Esophagus (tissue), 2 donors: Measurements from ENCODE around the gene NAV1. TPM values are rescaled to one million over a fixed set of nuclear protein-coding genes. Genes with fewer than 3 reads are reported as not detected.
"Not testable (repeated sequence)": the region's sequence is repeated elsewhere in the genome, so short reads cannot be mapped to it uniquely, and the experiment has no call there.

Experiments used
- H3K27ac ChIP-seq, 2 donors: one replicate each; pipeline ENCODE4 v1.5.1; 2013; ENCODE audit warnings: low read depth in 2 of 2, mild to moderate bottlenecking in 2 of 2, inconsistent platforms in 1 of 2, low read length in 1 of 2, moderate library complexity in 1 of 2
- H3K27me3 ChIP-seq, 2 donors: one replicate each; pipeline ENCODE4 v1.6.1; 2013; ENCODE audit warnings: low read length in 2 of 2, control low read depth in 1 of 2, mild to moderate bottlenecking in 1 of 2; ENCODE audit not compliant: insufficient read depth in 2 of 2, control insufficient read depth in 1 of 2
- H3K36me3 ChIP-seq, 2 donors: one replicate each; pipeline ENCODE4 v1.6.1; 2013; ENCODE audit warnings: low read length in 1 of 2; ENCODE audit not compliant: control insufficient read depth in 2 of 2, insufficient read depth in 2 of 2
- H3K4me1 ChIP-seq, 2 donors: one replicate each; pipeline ENCODE4 v1.6.1; 2013; ENCODE audit warnings: low read length in 1 of 2; ENCODE audit not compliant: control insufficient read depth in 2 of 2, insufficient read depth in 2 of 2
- H3K4me3 ChIP-seq, 2 donors: one replicate each; pipeline ENCODE4 v1.5.1; 2013; ENCODE audit warnings: low read length in 2 of 2, mild to moderate bottlenecking in 2 of 2, low read depth in 1 of 2, moderate library complexity in 1 of 2
- H3K9me3 ChIP-seq, 2 donors: one replicate each; pipeline ENCODE4 v1.6.1; 2013; ENCODE audit warnings: mild to moderate bottlenecking in 2 of 2, low read depth in 1 of 2, low read length in 1 of 2, moderate library complexity in 1 of 2; ENCODE audit not compliant: control insufficient read depth in 2 of 2, insufficient read depth in 1 of 2
- WGBS, 2 donors: extraction: QIAGEN DNeasy Blood & Tissue Kit; methylation state at CpG; one replicate each; pipeline ENCODE4 v1.1.7; 2013; 5-methylcytosine and 5-hydroxymethylcytosine counted together
- polyA plus RNA-seq, 2 donors: library from polyadenylated mRNA; stranded (reverse); fragments of 200-250 nt; gene quantifications; one replicate each; pipeline ENCODE4 v1.2.3, GENCODE V29; 2013
- donor health status: healthy with polysubstance abuse.
- donor health status: Bipolar disorder and iron deficiency.

Gene NAV1
- polyA plus RNA-seq, 2 donors, result 3.9 to 4.6 TPM

DNA sequence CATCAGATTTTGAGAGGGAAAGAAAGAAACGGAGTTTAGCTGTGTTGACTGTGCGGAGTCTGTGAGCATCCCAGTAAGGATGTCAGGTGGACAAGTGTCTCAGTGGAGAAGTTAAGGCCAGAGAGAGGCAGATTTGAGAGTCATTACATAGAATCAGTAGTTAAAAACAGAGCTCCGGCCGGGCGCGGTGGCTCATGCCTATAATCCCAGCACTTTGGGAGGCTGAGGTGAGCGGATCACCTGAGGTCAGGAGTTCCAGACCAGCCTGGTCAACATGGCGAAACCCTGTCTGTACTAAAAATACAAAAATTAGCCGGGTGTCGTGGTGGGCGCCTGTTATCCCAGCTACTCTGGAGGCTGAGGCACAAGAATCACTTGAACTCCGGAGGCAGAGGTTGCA lies 42.4 kb downstream of the NAV1 start:
- H3K27me3 ChIP-seq, H3K27ac ChIP-seq, H3K4me1 ChIP-seq, H3K4me3 ChIP-seq, H3K9me3 ChIP-seq, H3K36me3 ChIP-seq: not testable (repeated sequence)
- WGBS, 2 donors, result 90 to 96% methylated on average over 12 of the region's 12 CpGs

DNA sequence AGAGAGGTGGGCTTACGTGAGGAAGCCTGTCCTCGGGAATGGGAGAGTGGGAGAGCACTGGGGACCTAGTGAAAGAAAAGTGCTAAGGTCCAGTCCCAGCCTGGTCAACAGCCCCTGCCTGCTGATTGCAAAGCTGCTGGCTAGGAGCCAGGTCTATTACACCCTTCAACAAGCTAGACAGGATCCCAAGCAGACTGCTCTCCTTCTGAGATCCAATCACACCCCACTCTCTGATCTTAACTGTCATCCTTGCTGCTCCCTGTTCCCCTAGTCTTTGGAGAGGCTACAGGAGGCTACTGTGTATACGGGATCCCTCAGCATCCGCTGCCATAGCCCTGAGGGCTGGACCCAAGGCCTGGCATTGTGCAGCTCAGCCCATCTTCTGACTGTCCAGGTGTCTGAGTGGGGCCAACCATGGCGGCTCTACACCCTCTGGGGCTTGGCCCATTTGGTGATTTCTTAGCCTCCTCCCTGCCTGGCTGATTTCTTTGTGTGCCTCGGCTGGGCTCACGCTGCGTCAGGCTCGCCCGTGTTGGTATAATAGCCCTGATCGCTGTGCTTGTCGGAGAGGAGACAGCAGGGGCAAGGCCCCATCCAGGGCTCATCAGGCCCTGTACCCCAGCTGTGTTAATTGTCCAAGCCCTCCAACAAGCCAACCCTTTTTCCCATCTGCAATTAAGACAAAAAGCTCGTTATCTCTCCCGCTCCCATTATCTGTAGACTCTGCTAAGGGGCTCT lies 43.9 kb downstream of the NAV1 start:
- no peaks in the 10 kb centered on the region for H3K27me3 ChIP-seq
- no peak overlapping the region for H3K27ac ChIP-seq
- H3K36me3 ChIP-seq, result no peaks in the 10 kb centered on the region
- no peaks in the 10 kb centered on the region for H3K9me3 ChIP-seq
- WGBS, 2 donors, result 79 to 86% methylated on average over 14 of the region's 14 CpGs
- H3K4me1 ChIP-seq, result peaks cover 0 to 4% of the 10 kb centered on the region in 2 donors
- no peak overlapping the region for H3K4me3 ChIP-seq

DNA sequence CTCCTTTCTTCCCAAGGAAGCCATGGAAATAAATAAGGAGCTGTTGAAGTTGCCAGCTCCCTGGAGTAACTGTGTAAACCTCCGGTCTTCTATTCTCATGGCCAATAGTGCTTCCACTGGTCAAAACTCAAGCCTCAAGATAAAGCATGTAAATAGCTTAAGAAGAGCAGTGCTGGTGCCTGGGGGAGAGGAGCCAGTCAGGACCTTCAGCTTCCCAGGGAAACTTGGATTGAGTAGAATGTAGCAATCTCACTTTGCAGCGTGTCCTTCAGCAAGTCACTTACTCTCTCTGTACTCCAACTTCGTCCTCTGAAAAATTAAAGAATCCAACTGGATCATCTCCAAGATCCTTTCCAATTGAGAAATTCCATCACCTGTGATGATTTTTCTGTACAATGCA lies 44.7 kb downstream of the NAV1 start:
- Histone ChIP-seq H3K4me3 (no peak overlapping the region), H3K4me1 (peaks cover 0 to 4% of the 10 kb centered on the region in 2 donors), H3K27me3 (no peaks in the 10 kb centered on the region), H3K9me3 (no peaks in the 10 kb centered on the region), H3K36me3 (no peaks in the 10 kb centered on the region), H3K27ac (no peak overlapping the region)
- WGBS, 2 donors, result 77 to 80% methylated on average over 3 of the region's 3 CpGs

DNA sequence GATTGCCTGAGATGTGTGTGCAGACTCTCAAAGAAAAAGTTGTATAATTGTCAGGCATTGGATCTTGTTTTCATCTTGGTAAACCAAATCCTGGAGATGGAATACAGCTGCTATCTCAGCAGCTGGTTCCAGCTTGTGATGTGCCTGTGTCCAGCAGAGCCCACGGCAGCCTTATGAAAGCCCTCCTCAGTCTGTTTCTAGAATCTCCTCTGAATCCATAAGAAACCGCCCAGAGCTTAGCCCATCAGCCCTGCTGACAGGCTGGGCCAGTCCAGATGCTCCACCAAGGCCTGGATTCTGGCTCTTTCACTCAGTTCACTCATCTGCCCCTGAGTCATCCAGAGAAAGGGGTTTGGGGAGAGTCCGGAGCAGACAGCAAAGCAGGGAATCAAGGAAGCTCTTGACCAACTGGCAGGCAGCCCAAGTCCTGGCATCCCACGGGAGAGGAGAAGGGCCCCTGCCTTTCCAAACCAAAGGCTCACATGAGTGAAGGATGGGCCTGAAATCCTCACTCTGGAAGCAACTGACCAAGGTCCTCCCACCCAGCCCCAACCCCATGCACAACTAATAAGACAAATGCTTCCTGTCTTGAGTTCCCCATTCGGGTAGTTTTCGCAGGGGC lies 45.7 kb downstream of the NAV1 start:
- Histone ChIP-seq H3K4me1 (peaks cover 0 to 4% of the 10 kb centered on the region in 2 donors), H3K27ac (peak overlapping the region in 1 of 2 donors; percentile 31), H3K27me3 (no peaks in the 10 kb centered on the region), H3K36me3 (no peaks in the 10 kb centered on the region), H3K4me3 (no peak overlapping the region), H3K9me3 (no peaks in the 10 kb centered on the region)
- 65 to 72% methylated on average over 6 of the region's 6 CpGs for WGBS, 2 donors

DNA sequence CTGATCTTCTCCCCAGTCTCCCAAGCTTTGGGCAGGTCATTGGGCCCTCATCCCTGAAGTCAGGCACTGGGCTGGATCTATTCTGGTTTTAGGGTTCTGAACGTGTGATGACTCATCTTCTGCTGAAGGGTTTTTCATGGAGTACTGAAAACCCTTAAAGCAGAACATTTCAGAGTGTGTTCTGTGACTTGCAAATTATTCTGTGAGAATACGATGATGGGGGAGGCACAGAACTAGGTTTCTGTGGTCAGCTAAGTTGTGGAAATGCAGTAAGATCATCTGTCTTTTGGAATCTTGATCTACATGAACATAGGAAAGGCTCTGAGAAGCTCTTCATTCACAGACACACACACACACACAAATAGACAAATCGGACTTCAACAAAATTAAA lies 46.2 kb downstream of the NAV1 start:
- H3K27me3 ChIP-seq, result no peaks in the 10 kb centered on the region
- H3K9me3 ChIP-seq, result no peaks in the 10 kb centered on the region
- H3K4me3 ChIP-seq, result no peak overlapping the region
- H3K4me1 ChIP-seq, result peaks cover 0 to 4% of the 10 kb centered on the region in 2 donors
- no peaks in the 10 kb centered on the region for H3K36me3 ChIP-seq
- H3K27ac ChIP-seq, result peak overlapping the region in 1 of 2 donors; percentile 31
- WGBS, 2 donors, result 60 to 63% methylated on average over 3 of the region's 3 CpGs

DNA sequence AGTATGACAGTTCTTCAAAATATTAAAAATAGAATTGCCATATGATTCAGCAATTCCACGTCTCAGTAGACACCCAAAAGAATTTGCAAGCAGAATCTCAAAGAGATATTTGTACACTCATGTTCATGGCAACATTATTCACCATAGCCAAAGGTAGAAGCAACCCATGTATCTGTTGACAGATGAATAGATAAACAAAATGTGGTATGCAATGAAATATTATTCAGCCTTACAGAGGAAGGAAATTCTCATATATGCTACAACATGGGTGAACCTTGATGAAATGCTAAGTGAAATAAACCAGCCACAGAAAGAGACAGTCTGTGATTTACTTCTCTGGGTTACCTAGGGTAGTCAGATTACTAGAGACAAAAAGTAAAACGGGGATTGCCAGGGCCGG lies 47.0 kb downstream of the NAV1 start:
- Histone ChIP-seq H3K36me3 (no peaks in the 10 kb centered on the region), H3K27ac (no peak overlapping the region), H3K9me3 (no peaks in the 10 kb centered on the region), H3K4me3 (no peak overlapping the region), H3K27me3 (no peaks in the 10 kb centered on the region), H3K4me1 (peaks cover 0 to 4% of the 10 kb centered on the region in 2 donors)
- WGBS, 2 donors, result 68 to 70% methylated on average over 3 of the region's 3 CpGs

DNA sequence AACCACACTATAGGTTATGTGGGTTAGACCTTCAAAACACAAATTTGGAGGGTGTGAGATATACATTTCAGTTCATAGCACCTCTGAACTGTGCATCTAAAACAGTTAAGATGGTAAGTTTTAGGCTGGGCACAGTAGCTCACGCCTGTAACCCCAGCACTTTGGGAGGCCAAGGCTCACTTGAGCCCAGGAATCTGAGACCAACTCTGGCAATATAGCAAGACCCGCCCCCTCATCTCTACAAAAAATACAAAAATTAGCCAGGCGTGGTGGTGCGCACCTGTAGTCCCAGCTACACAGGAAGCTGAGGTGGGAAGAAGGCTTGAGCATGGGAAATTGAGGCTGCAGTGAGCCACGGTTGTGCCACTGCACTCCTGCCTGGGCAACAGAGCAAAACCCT lies 47.9 kb downstream of the NAV1 start:
- Histone ChIP-seq H3K4me1 (peaks cover 0 to 4% of the 10 kb centered on the region in 2 donors), H3K36me3 (no peaks in the 10 kb centered on the region), H3K9me3 (no peaks in the 10 kb centered on the region), H3K27me3 (no peaks in the 10 kb centered on the region), H3K4me3 (no peak overlapping the region), H3K27ac (no peak overlapping the region)
- 87 to 90% methylated on average over 5 of the region's 5 CpGs for WGBS, 2 donors

DNA sequence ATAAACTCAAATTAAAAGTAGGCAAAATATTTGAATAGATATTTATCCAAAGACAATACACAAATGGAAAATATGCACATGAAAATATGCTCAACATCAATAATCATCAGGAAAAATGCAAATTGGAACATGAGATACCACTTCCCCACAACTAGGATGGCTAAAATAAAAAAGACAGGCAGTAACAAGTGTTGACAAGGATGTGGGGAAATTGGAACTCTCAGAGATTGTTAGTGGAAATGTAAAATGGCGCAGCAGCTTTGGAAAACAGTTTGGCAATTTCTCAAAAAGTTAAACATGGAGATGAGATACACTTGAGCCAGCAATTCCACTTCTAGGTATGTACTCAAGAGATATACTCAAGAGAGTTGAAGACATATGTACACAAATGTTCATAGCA lies 48.8 kb downstream of the NAV1 start:
- Histone ChIP-seq H3K9me3 (no peaks in the 10 kb centered on the region), H3K4me3 (no peak overlapping the region), H3K27me3 (no peaks in the 10 kb centered on the region), H3K27ac (no peak overlapping the region), H3K4me1 (peaks cover 0 to 5% of the 10 kb centered on the region in 2 donors), H3K36me3 (no peaks in the 10 kb centered on the region)
- WGBS, 2 donors, result 92% methylated on average over 1 of the region's 1 CpG
